Stimulated activated naive CD8-positive, alpha-beta T cell treated with anti-CD3 and anti-CD28 coated beads, Interleukin-15, Interleukin-2, amounts not matched to agents 100 ng/mL and 50 ng/mL, for 24 hours (primary cell): Measurements from ENCODE around the gene SLC7A14.

Experiments
- H3K27ac Mint-ChIP-seq: one replicate; pipeline ENCODE4 v1.8.0; 2021; ENCODE audit warnings: mild to moderate bottlenecking, mixed read lengths
- H3K27me3 Mint-ChIP-seq: one replicate; pipeline ENCODE4 v1.8.0; 2021; ENCODE audit warnings: mixed read lengths
- H3K36me3 Mint-ChIP-seq: one replicate; pipeline ENCODE4 v1.8.0; 2021; ENCODE audit warnings: low read depth, mixed read lengths
- H3K4me1 Mint-ChIP-seq: one replicate; pipeline ENCODE4 v1.8.0; 2021; ENCODE audit warnings: low read depth, mixed read lengths
- H3K4me3 Mint-ChIP-seq: one replicate; pipeline ENCODE4 v1.8.0; 2021; ENCODE audit warnings: mild to moderate bottlenecking, mixed read lengths
- H3K9me3 Mint-ChIP-seq: one replicate; pipeline ENCODE4 v1.8.0; 2021; ENCODE audit warnings: mixed read lengths

The SLC7A14 gene

GRCh38 chr3:170467571-170468147 is 118.2 kb downstream of the SLC7A14 start:
- no peaks in the 10 kb centered on the region for H3K36me3 Mint-ChIP-seq
- H3K27me3 Mint-ChIP-seq: peaks cover 36% of the 10 kb centered on the region
- H3K4me3 Mint-ChIP-seq: no peak overlapping the region
- peaks cover 11% of the 10 kb centered on the region for H3K4me1 Mint-ChIP-seq
- no peaks in the 10 kb centered on the region for H3K9me3 Mint-ChIP-seq
- no peak overlapping the region for H3K27ac Mint-ChIP-seq

- H3K9me3 Mint-ChIP-seq: no peaks in the 10 kb centered on the region
- no peak overlapping the region for H3K4me3 Mint-ChIP-seq
- H3K27me3 Mint-ChIP-seq: peaks cover 41% of the 10 kb centered on the region
- peaks cover 11% of the 10 kb centered on the region for H3K4me1 Mint-ChIP-seq
- H3K36me3 Mint-ChIP-seq: no peaks in the 10 kb centered on the region
- no peak overlapping the region for H3K27ac Mint-ChIP-seq
Measured at GRCh38 chr3:170467007-170467406, 118.9 kb downstream of the SLC7A14 start.

- Mint-ChIP-seq H3K4me3 (no peak overlapping the region), H3K4me1 (peaks cover 11% of the 10 kb centered on the region), H3K27ac (no peak overlapping the region), H3K36me3 (no peaks in the 10 kb centered on the region), H3K9me3 (no peaks in the 10 kb centered on the region), H3K27me3 (peaks cover 41% of the 10 kb centered on the region)
Measured at GRCh38 chr3:170465955-170466354, 119.9 kb downstream of the SLC7A14 start.

- Mint-ChIP-seq H3K4me3 (no peak overlapping the region), H3K27me3 (peaks cover 25% of the 10 kb centered on the region), H3K9me3 (no peaks in the 10 kb centered on the region), H3K36me3 (no peaks in the 10 kb centered on the region), H3K4me1 (no peaks in the 10 kb centered on the region), H3K27ac (no peak overlapping the region)
Measured at GRCh38 chr3:170463011-170463410, 122.9 kb downstream of the SLC7A14 start.

GRCh38 chr3:170458285-170458684 is 127.6 kb downstream of the SLC7A14 start:
- H3K27ac Mint-ChIP-seq: no peak overlapping the region
- no peak overlapping the region for H3K4me3 Mint-ChIP-seq
- no peaks in the 10 kb centered on the region for H3K36me3 Mint-ChIP-seq
- no peaks in the 10 kb centered on the region for H3K4me1 Mint-ChIP-seq
- H3K9me3 Mint-ChIP-seq: no peaks in the 10 kb centered on the region
- peaks cover 28% of the 10 kb centered on the region for H3K27me3 Mint-ChIP-seq

- Mint-ChIP-seq H3K9me3 (no peaks in the 10 kb centered on the region), H3K4me1 (no peaks in the 10 kb centered on the region), H3K36me3 (no peaks in the 10 kb centered on the region), H3K27ac (no peak overlapping the region), H3K4me3 (no peak overlapping the region), H3K27me3 (peaks cover 15% of the 10 kb centered on the region)
Measured at GRCh38 chr3:170454509-170454908, 131.4 kb downstream of the SLC7A14 start.

- Mint-ChIP-seq H3K4me3 (no peak overlapping the region), H3K27ac (no peak overlapping the region), H3K36me3 (no peaks in the 10 kb centered on the region), H3K9me3 (no peaks in the 10 kb centered on the region), H3K27me3 (peaks cover 10% of the 10 kb centered on the region), H3K4me1 (no peaks in the 10 kb centered on the region)
Measured at GRCh38 chr3:170450039-170450438, 135.8 kb downstream of the SLC7A14 start.

- H3K4me3 Mint-ChIP-seq: no peak overlapping the region
- H3K4me1 Mint-ChIP-seq: no peaks in the 10 kb centered on the region
- no peaks in the 10 kb centered on the region for H3K9me3 Mint-ChIP-seq
- H3K27ac Mint-ChIP-seq: no peak overlapping the region
- peaks cover 3% of the 10 kb centered on the region for H3K27me3 Mint-ChIP-seq
- H3K36me3 Mint-ChIP-seq: no peaks in the 10 kb centered on the region
Measured at GRCh38 chr3:170448584-170448983, 137.3 kb downstream of the SLC7A14 start.

GRCh38 chr3:170443457-170443856 is 142.4 kb downstream of the SLC7A14 start:
- no peak overlapping the region for H3K4me3 Mint-ChIP-seq
- H3K9me3 Mint-ChIP-seq: no peaks in the 10 kb centered on the region
- no peaks in the 10 kb centered on the region for H3K36me3 Mint-ChIP-seq
- H3K27me3 Mint-ChIP-seq: peaks cover 26% of the 10 kb centered on the region
- no peak overlapping the region for H3K27ac Mint-ChIP-seq
- H3K4me1 Mint-ChIP-seq: peaks cover 14% of the 10 kb centered on the region

- H3K27me3 Mint-ChIP-seq: peaks cover 28% of the 10 kb centered on the region
- H3K9me3 Mint-ChIP-seq: no peaks in the 10 kb centered on the region
- H3K27ac Mint-ChIP-seq: no peak overlapping the region
- no peaks in the 10 kb centered on the region for H3K36me3 Mint-ChIP-seq
- no peak overlapping the region for H3K4me3 Mint-ChIP-seq
- H3K4me1 Mint-ChIP-seq: peaks cover 14% of the 10 kb centered on the region
Measured at GRCh38 chr3:170442947-170443346, 142.9 kb downstream of the SLC7A14 start.

GRCh38 chr3:170441412-170441811 is 144.5 kb downstream of the SLC7A14 start:
- Mint-ChIP-seq H3K9me3 (no peaks in the 10 kb centered on the region), H3K4me3 (no peak overlapping the region), H3K4me1 (peaks cover 23% of the 10 kb centered on the region), H3K27me3 (peaks cover 28% of the 10 kb centered on the region), H3K27ac (no peak overlapping the region), H3K36me3 (no peaks in the 10 kb centered on the region)

GRCh38 chr3:170440344-170440743 is 145.5 kb downstream of the SLC7A14 start:
- no peak overlapping the region for H3K4me3 Mint-ChIP-seq
- no peaks in the 10 kb centered on the region for H3K9me3 Mint-ChIP-seq
- peaks cover 29% of the 10 kb centered on the region for H3K27me3 Mint-ChIP-seq
- no peak overlapping the region for H3K27ac Mint-ChIP-seq
- H3K4me1 Mint-ChIP-seq: peaks cover 23% of the 10 kb centered on the region
- no peaks in the 10 kb centered on the region for H3K36me3 Mint-ChIP-seq

- H3K4me3 Mint-ChIP-seq: no peak overlapping the region
- H3K27ac Mint-ChIP-seq: no peak overlapping the region
- peaks cover 29% of the 10 kb centered on the region for H3K27me3 Mint-ChIP-seq
- no peaks in the 10 kb centered on the region for H3K9me3 Mint-ChIP-seq
- no peaks in the 10 kb centered on the region for H3K36me3 Mint-ChIP-seq
- peaks cover 23% of the 10 kb centered on the region for H3K4me1 Mint-ChIP-seq
Measured at GRCh38 chr3:170438836-170439235, 147.0 kb downstream of the SLC7A14 start.

- Mint-ChIP-seq H3K4me3 (no peak overlapping the region), H3K4me1 (peaks cover 23% of the 10 kb centered on the region), H3K36me3 (no peaks in the 10 kb centered on the region), H3K27me3 (peaks cover 29% of the 10 kb centered on the region), H3K27ac (no peak overlapping the region), H3K9me3 (no peaks in the 10 kb centered on the region)
Measured at GRCh38 chr3:170437696-170438407, 148.0 kb downstream of the SLC7A14 start.

- Mint-ChIP-seq H3K27me3 (peaks cover 25% of the 10 kb centered on the region), H3K4me1 (peaks cover 23% of the 10 kb centered on the region), H3K27ac (no peak overlapping the region)
Measured at GRCh38 chr3:170437176-170437575, 148.7 kb downstream of the SLC7A14 start.

GRCh38 chr3:170436697-170437096 is 149.2 kb downstream of the SLC7A14 start:
- Mint-ChIP-seq H3K36me3 (no peaks in the 10 kb centered on the region), H3K9me3 (no peaks in the 10 kb centered on the region), H3K4me3 (no peak overlapping the region), H3K27me3 (peaks cover 24% of the 10 kb centered on the region), H3K4me1 (peaks cover 23% of the 10 kb centered on the region), H3K27ac (no peak overlapping the region)

More at GRCh38 chr3:170437176-170437575, 148.7 kb downstream of the SLC7A14 start:
- Mint-ChIP-seq H3K36me3 (no peaks in the 10 kb centered on the region), H3K4me3 (no peak overlapping the region), H3K9me3 (no peaks in the 10 kb centered on the region)
